ENCODE data around the gene TNFRSF8. TPM values are rescaled to one million over a fixed set of nuclear protein-coding genes. Genes with fewer than 3 reads are reported as not detected.

The TNFRSF8 gene
- total RNA-seq, 1 experiment from 2014 or later: 2.9 TPM

GRCh38 chr1:12144236-12144635 is 81.1 kb downstream of the TNFRSF8 start:
- Histone ChIP-seq H3K23ac (ENCODE audit: insufficient read length, low read depth, low read length) (no peak overlapping the region), H4K8ac (replicated peaks; ENCODE audit: insufficient read length, low read depth, low read length) (no peak overlapping the region), H2AK5ac (ENCODE audit: insufficient read length, low read length) (no peak overlapping the region), H2BK20ac (ENCODE audit: low read depth, low read length, poor library complexity, severe bottlenecking) (no peak overlapping the region), H3K79me1 (ENCODE audit: insufficient read depth, low read depth, low read length, poor library complexity, severe bottlenecking) (no peaks in the 10 kb centered on the region), H2BK5ac (ENCODE audit: insufficient read length, low read length) (no peak overlapping the region), H3K9ac (ENCODE audit: extremely low read depth, insufficient read length, low read length) (no peak overlapping the region), H2BK12ac (ENCODE audit: insufficient read length, low read depth, low read length) (no peak overlapping the region), H3K27ac (ENCODE audit: insufficient read length, low read depth, low read length) (no peak overlapping the region), H3K4ac (ENCODE audit: low read depth, low read length) (no peak overlapping the region), H4K5ac (ENCODE audit: insufficient read length, low read depth, low read length) (no peak overlapping the region), H3K9me3 (ENCODE audit: control insufficient read depth, low read depth, low read length) (no peaks in the 10 kb centered on the region), H3K27me3 (ENCODE audit: insufficient read depth, low read length) (no peaks in the 10 kb centered on the region), H3K4me2 (ENCODE audit: insufficient read depth, insufficient read length, low read length) (no peak overlapping the region), H4K20me1 (ENCODE audit: control insufficient read depth, insufficient read depth, insufficient read length) (no peaks in the 10 kb centered on the region), H3K4me1 (ENCODE audit: insufficient read depth, low read length) (no peaks in the 10 kb centered on the region), H3K56ac (ENCODE audit: insufficient read length, low read depth, low read length) (no peak overlapping the region), H4K91ac (ENCODE audit: insufficient read length, low read depth, low read length) (no peak overlapping the region), H3K14ac (ENCODE audit: insufficient read depth, low read length) (no peak overlapping the region), H3K79me2 (ENCODE audit: insufficient read depth, low read length) (no peaks in the 10 kb centered on the region), H3T11ph (ENCODE audit: low read length) (no peak overlapping the region), H2AFZ (ENCODE audit: low read length) (no peak overlapping the region), H3K18ac (ENCODE audit: insufficient read length, low read depth, low read length) (no peak overlapping the region), H3K23me2 (ENCODE audit: insufficient read length, low read depth, low read length, poor library complexity, severe bottlenecking) (no peaks in the 10 kb centered on the region), H2BK120ac (ENCODE audit: low read depth, low read length, poor library complexity, severe bottlenecking) (no peak overlapping the region), H2BK15ac (ENCODE audit: low read depth, low read length) (no peak overlapping the region)
- Mint-ChIP-seq H3K4me3 (no peak overlapping the region), H3K27ac (no peak overlapping the region), H3K9me3 (no peaks in the 10 kb centered on the region; a peak in 1 of 5 replicates), H3K4me1 (peaks cover 9 to 23% of the 10 kb centered on the region in 2 experiments), H3K27me3 (ENCODE audit: low read depth) (peaks cover 3% of the 10 kb centered on the region), H3K36me3 (ENCODE audit: insufficient read depth in 1 of 3, low read depth in 3 of 3) (no peaks in the 10 kb centered on the region; a peak in 1 of 7 replicates)
- TF ChIP-seq CTCF (conservative IDR thresholded peaks at IDR 0.05): no peak
- no CpG with 5 or more reads among the region's 8 CpGs for WGBS (ENCODE audit: extremely low coverage, insufficient read length, low lambda C conversion rate)
- DNase-seq: no peak
